ENCODE data around the gene TBX21. TPM values are rescaled to one million over a fixed set of nuclear protein-coding genes. Genes with fewer than 3 reads are reported as not detected.

Gene TBX21
- total and polyA plus RNA-seq, 2 of the 4 experiments (the other 2 are of a cell fraction) = not detected

- Histone ChIP-seq H2AK9ac (replicated peaks; ENCODE audit: low read depth, low read length, poor library complexity) (no peak overlapping the region), H2AFZ (replicated peaks; ENCODE audit: low read length, poor library complexity) (no peak overlapping the region), H3K9me1 (ENCODE audit: insufficient read depth, low read length) (peaks cover 9% of the 10 kb centered on the region; the same call in 1 of the 2 replicates), H4K8ac (ENCODE audit: low read depth in 2 of 2, low read length in 2 of 2) (no peak overlapping the region), H2BK20ac (ENCODE audit: low read depth, low read length) (no peak overlapping the region), H3K18ac (ENCODE audit: low read depth, low read length) (no peak overlapping the region), H3K4me1 (ENCODE audit: control insufficient read depth, insufficient read depth, low read length) (peaks cover 15% of the 10 kb centered on the region), H3K9me3 (ENCODE audit: control insufficient read depth, insufficient read depth, low read length) (no peaks in the 10 kb centered on the region), H3K79me1 (ENCODE audit: low read depth in 1 of 2, low read length in 2 of 2) (peaks cover 5 to 16% of the 10 kb centered on the region in 2 experiments; a peak in 3 of 4 replicates), H2BK120ac (ENCODE audit: low read depth, low read length) (no peak overlapping the region), H3K9ac (ENCODE audit: low read depth, low read length) (no peak overlapping the region), H4K20me1 (ENCODE audit: insufficient read depth, low read length) (peaks cover 13% of the 10 kb centered on the region), H3K36me3 (ENCODE audit: control insufficient read depth, insufficient read depth, low read length) (peaks cover 8% of the 10 kb centered on the region; the same call in 1 of the 2 replicates), H2AK5ac (ENCODE audit: low read depth, low read length) (peak overlapping the region; percentile 12; the same call in 1 of the 2 replicates), H4K5ac (ENCODE audit: low read depth, low read length) (no peak overlapping the region), H4K91ac (ENCODE audit: insufficient read depth, low read depth, low read length) (no peak overlapping the region), H3K27me3 (ENCODE audit: control insufficient read depth, insufficient read depth, low read length) (no peaks in the 10 kb centered on the region; the same call in 1 of the 2 replicates), H3K23ac (ENCODE audit: low read depth, low read length) (peak overlapping the region; percentile 16; the same call in 1 of the 2 replicates), H3K14ac (replicated peaks; ENCODE audit: low read depth, low read length) (no peak overlapping the region), H3K4ac (ENCODE audit: low read depth, low read length) (no peak overlapping the region), H3K4me2 (ENCODE audit: low read depth, low read length) (no peak overlapping the region), H3K27ac (ENCODE audit: insufficient read depth, low read length) (no peak overlapping the region), H2BK5ac (ENCODE audit: low read depth, low read length, poor library complexity, severe bottlenecking) (no peak overlapping the region), H2BK15ac (ENCODE audit: low read depth, low read length) (no peak overlapping the region), H3K56ac (ENCODE audit: extremely low read depth, insufficient read depth, low read length) (no peak overlapping the region), H3K4me3 (ENCODE audit: insufficient read depth, low read depth, low read length) (no peak overlapping the region)
- dilution Hi-C loops (cut with HindIII; ENCODE audit: low sequenced_read_pairs, unreplicated experiment) (no loop called here), in situ Hi-C loops (cut with MboI; ENCODE audit: low sequenced_read_pairs) (no loop called here), intact Hi-C loops (cut with micrococcal nuclease) (no loop called here)
- DNase-seq (no peak), ATAC-seq (ENCODE audit: low read depth) (no peak)
- ChIA-PET POLR2A (ENCODE audit: unreplicated experiment) (no interaction called here), CTCF (no interaction called here)
- no TSS peak for BruUV-seq (replicated peaks)
- WGBS, 2 experiments (ENCODE audit: extremely low coverage in 2 of 2, insufficient read length in 1 of 2) = no CpG with 5 or more reads among the region's 2 CpGs
- TF ChIP-seq FOS (IDR thresholded peaks at IDR 0.05; ENCODE audit: low read depth, low read length) = no peak
These were observed 40.7 kb upstream of the TBX21 start for GRCh38 chr17:47692137-47692894.

All from IMR-90 (cell line).